K562 (cell line): ENCODE data around the gene TAF1A. TPM values are rescaled to one million over a fixed set of nuclear protein-coding genes. Genes with fewer than 3 reads are reported as not detected.

ENCODE experiments used
- ATAC-seq: fragments of 200-7000 bp; cut with Tn5 transposase; 3 replicates; pipeline ENCODE4 v1.9.1; 2020; ENCODE audit warnings: moderate library complexity
- BruUV-seq: library from RNA; stranded (reverse); fragments of 400-500 nt; replicated peaks from 2 replicates; lab custom pipeline; 2021; lab: Mats Ljungman, UMichigan
- CTCF ChIA-PET: fragments of 300-600 bp; formaldehyde crosslinking; extraction: SDS; loops from one replicate; lab custom pipeline; 2021; ENCODE audit warnings: low intra/inter-chr PET ratio; lab: Yijun Ruan, JAX
- POLR2A ChIA-PET: fragments of 300-600, 350-650 bp; sonication (Branson Sonifier 250); formaldehyde crosslinking; extraction: SDS; loops from one replicate; lab custom pipeline; 2021; ENCODE audit warnings: antibody characterized with exemption, inconsistent platforms; lab: Yijun Ruan, JAX
- DNase-seq, 4 experiments: peaks; one replicate each; pipeline versions ENCODE4 v3.0.0 to v3.0.0-alpha.2; 2011 to 2018; ENCODE audit warnings: low spot score in 3 of 4, mixed read lengths in 3 of 4; ENCODE audit errors: extremely low read depth in 1 of 4
- FAIRE-seq: peaks from 2 replicates; lab custom pipeline; 2011; peaks lifted over from hg19 to GRCh38; lab: Jason Lieb, UNC
- H2AFZ ChIP-seq: 2 replicates; pipeline ENCODE4 v1.6.0; 2011; ENCODE audit warnings: low read depth, low read length, control low read depth, inconsistent platforms
- H3K27ac ChIP-seq: fragments of 200-600 bp; 3 replicates; pipeline ENCODE4 v1.8.0; 2011; ENCODE audit warnings: low read depth, mild to moderate bottlenecking, control low read depth, inconsistent platforms, low read length, moderate library complexity, mixed read lengths; ENCODE audit errors: extremely low read depth
- H3K27me3 ChIP-seq, 2 experiments: fragments of 300-600 bp in 1 of 2; 2 replicates in 1 of 2; 3 replicates in 1 of 2; pipeline versions ENCODE4 v1.6.0 to v1.8.0; 2011; ENCODE audit warnings: inconsistent platforms in 2 of 2, low read length in 2 of 2, mild to moderate bottlenecking in 1 of 2, mixed read lengths in 1 of 2, moderate library complexity in 1 of 2; ENCODE audit not compliant: control insufficient read depth in 2 of 2, insufficient read depth in 2 of 2
- H3K36me3 ChIP-seq: fragments of 300-600 bp; 3 replicates; pipeline ENCODE4 v1.8.0; 2011; ENCODE audit warnings: mild to moderate bottlenecking, low read length, inconsistent platforms; ENCODE audit not compliant: control insufficient read depth, insufficient read depth
- H3K4me1 ChIP-seq, 2 experiments: fragments of 200-600 bp in 1 of 2; replicated peaks in 1 of 2; 2 replicates in 1 of 2; 3 replicates in 1 of 2; pipeline versions ENCODE4 v1.5.1 to v1.8.0; 2011; ENCODE audit warnings: inconsistent platforms in 2 of 2, low read length in 2 of 2, mild to moderate bottlenecking in 1 of 2, mixed read lengths in 1 of 2, moderate library complexity in 1 of 2; ENCODE audit not compliant: control insufficient read depth in 2 of 2, insufficient read depth in 2 of 2
- H3K4me2 ChIP-seq: 2 replicates; pipeline ENCODE4 v1.6.1; 2011; ENCODE audit warnings: low read length, control low read depth, inconsistent platforms, mixed read lengths; ENCODE audit not compliant: insufficient read depth
- H3K4me3 ChIP-seq: fragments of 200-600 bp; sonication (generic), shearing (Covaris generic); 2 replicates; pipeline ENCODE4 v1.5.1; 2016; ENCODE audit warnings: control low read depth, inconsistent platforms
- H3K79me2 ChIP-seq: fragments of 200-600 bp; 3 replicates; pipeline ENCODE4 v1.8.0; 2011; ENCODE audit warnings: low read length, inconsistent platforms; ENCODE audit not compliant: control insufficient read depth, insufficient read depth
- H3K9ac ChIP-seq, 2 experiments: 2 replicates each; pipeline versions ENCODE4 v1.6.0 to v1.6.1; 2011; ENCODE audit warnings: low read depth in 2 of 2, low read length in 2 of 2, control low read depth in 1 of 2, inconsistent platforms in 1 of 2, mild to moderate bottlenecking in 1 of 2, mixed read lengths in 1 of 2; ENCODE audit not compliant: insufficient read depth in 1 of 2
- H3K9me1 ChIP-seq: one replicate; pipeline ENCODE4 v1.6.0; 2011; ENCODE audit warnings: inconsistent platforms, mild to moderate bottlenecking, low read length, moderate library complexity; ENCODE audit not compliant: control insufficient read depth, insufficient read depth
- H3K9me3 ChIP-seq: replicated peaks from 2 replicates; pipeline ENCODE4 v1.5.1; 2011; ENCODE audit warnings: low read depth, low read length, inconsistent platforms; ENCODE audit not compliant: control insufficient read depth, insufficient read depth
- H4K20me1 ChIP-seq: replicated peaks from 2 replicates; pipeline ENCODE4 v1.6.1; 2011; ENCODE audit warnings: low read length, inconsistent platforms, mixed read lengths; ENCODE audit not compliant: control insufficient read depth, insufficient read depth
- ARID3A ChIP-seq: IDR thresholded peaks from 2 replicates; pipeline ENCODE4 v1.6.1; 2012; ENCODE audit warnings: low read depth, low read length, improper control_type of control experiment, borderline replicate concordance
- CBX2 ChIP-seq: fragments of 200-600 bp; sonication (generic); IDR thresholded peaks from one replicate; pipeline ENCODE4 v1.6.1; 2012; ENCODE audit warnings: mild to moderate bottlenecking, low read length, inconsistent platforms; ENCODE audit not compliant: insufficient read depth, poor library complexity, severe bottlenecking
- COPS2 ChIP-seq: fragments of 450-650 bp; conservative IDR thresholded peaks from 2 replicates; pipeline ENCODE4 v1.6.1; 2016; ENCODE audit warnings: mild to moderate bottlenecking, moderate library complexity
- EP300 ChIP-seq: IDR thresholded peaks from 2 replicates; pipeline ENCODE4 v1.6.1; 2012; ENCODE audit warnings: low read length, improper control_type of control experiment
- ETV6 ChIP-seq, 3 experiments: fragments of 150-350 bp in 1 of 3; sonication (generic) in 1 of 3; formaldehyde crosslinking in 1 of 3; IDR thresholded peaks; 2 replicates each; pipeline versions ENCODE4 v1.6.1 to v1.8.0; 2014 to 2022; ENCODE audit warnings: borderline replicate concordance in 2 of 3, low read depth in 2 of 3, antibody characterized with exemption in 1 of 3, low read length in 1 of 3, mild to moderate bottlenecking in 1 of 3, missing genetic modification reagents in 1 of 3
- HIVEP1 ChIP-seq: fragments of 250-450 bp; sonication (Bioruptor Pico); IDR thresholded peaks from 2 replicates; pipeline ENCODE4 v1.4.0; 2020; ENCODE audit warnings: mild to moderate bottlenecking
- HNRNPH1 ChIP-seq: fragments of 200-400 bp; formaldehyde crosslinking; optimal IDR thresholded peaks from 2 replicates; pipeline ENCODE3; 2017; ENCODE audit warnings: low read depth, mild to moderate bottlenecking, low read length, moderate library complexity
- POLR2A ChIP-seq: fragments of 450-650 bp; conservative IDR thresholded peaks from 2 replicates; pipeline ENCODE4 v1.6.1; 2016
- SFPQ ChIP-seq: fragments of 200-400 bp; formaldehyde crosslinking; IDR thresholded peaks from 2 replicates; pipeline ENCODE4 v1.6.1; 2017; ENCODE audit warnings: mild to moderate bottlenecking, low read depth, low read length, moderate library complexity
- TFE3 ChIP-seq: fragments of 450-650 bp; formaldehyde crosslinking; IDR thresholded peaks from 2 replicates; pipeline ENCODE4 v1.4.0; 2020; ENCODE audit warnings: mild to moderate bottlenecking, mixed read lengths
- ZBTB7A ChIP-seq: IDR thresholded peaks from 2 replicates; pipeline ENCODE4 v1.6.1; 2011; ENCODE audit warnings: low read depth, mild to moderate bottlenecking, low read length, moderate library complexity, borderline replicate concordance; ENCODE audit not compliant: control insufficient read depth
- ZNF79 ChIP-seq: fragments of 250-450 bp; sonication (Bioruptor Pico); IDR thresholded peaks from 2 replicates; pipeline ENCODE4 v1.4.0; 2020; ENCODE audit warnings: low read depth, mild to moderate bottlenecking, moderate library complexity
- WGBS: fragments of 100-300 bp; shearing (Covaris generic); methylation state at CpG from one replicate; pipeline ENCODE4 v1.1.6; 2016; ENCODE audit warnings: low coverage, mixed read lengths; ENCODE audit not compliant: insufficient coverage; ENCODE audit errors: missing lambda C conversion rate; 5-methylcytosine and 5-hydroxymethylcytosine counted together
- in situ Hi-C: fragments of 300-500 bp; cut with MboI; formaldehyde crosslinking; loops from 4 replicates; pipeline ENCODE4 v1.15.0; 2018; ENCODE audit warnings: inconsistent platforms, mixed read lengths
- intact Hi-C: fragments of 100-400 bp; cut with micrococcal nuclease; formaldehyde crosslinking; loops from 2 replicates; pipeline ENCODE4 v1.14.2; 2022
- polyA plus RNA-seq, 8 experiments: library from polyadenylated mRNA; depleted of rRNA in 4 of 8; stranded (reverse) in 5 of 8; unstranded in 3 of 8; fragments of >200 nt; fragmentation: Nextera tagmentation in 2 of 8; fragmentation: Illumina TruSeq in 1 of 8; extraction: Ambion mirVana in 2 of 8; extraction: Trizol in 1 of 8; gene quantifications; 2 replicates each; pipeline versions ENCODE4 v1.2.1 to v1.2.3, GENCODE V29; 2011 to 2014; ENCODE audit warnings: inconsistent platforms in 1 of 8, missing spikeins in 1 of 8
- total RNA-seq, 7 experiments: library from RNA; depleted of rRNA in 6 of 7; stranded (reverse); fragments of >200 nt in 6 of 7; fragmentation: Illumina TruSeq in 2 of 7; extraction: Trizol in 2 of 7; gene quantifications; 2 replicates each; pipeline versions ENCODE4 v1.2.1 to v1.2.3, GENCODE V29; 2011 to 2021; ENCODE audit warnings: low replicate concordance in 1 of 7

The TAF1A gene
- total and polyA plus RNA-seq, 9 of the 15 experiments (the other 6 are each of a cell fraction or from before 2014, with no cell fraction given): 17.8 to 36.8 (median 25.3) TPM

GRCh38 chr1:222613627-222614026 lies 23.9 kb upstream of the TAF1A start:
- H3K79me2 ChIP-seq: peaks cover 7% of the 10 kb centered on the region
- BruUV-seq: no TSS peak
- H3K27ac ChIP-seq: no peak overlapping the region
- POLR2A ChIA-PET: no interaction called here
- TF ChIP-seq CBX2 (no peak), EP300 (no peak), ZBTB7A (no peak), HIVEP1 (CRISPR knock-in tag) (no peak), HNRNPH1 (no peak), TFE3 (no peak), ETV6 (IDR thresholded peaks at IDR 0.05; ENCODE audit: borderline replicate concordance in 1 of 2, low read depth in 2 of 2, low read length in 1 of 2) (no peak), ETV6 (CRISPR knock-in tag; IDR thresholded peaks at IDR 0.05; ENCODE audit: borderline replicate concordance) (no peak), SFPQ (no peak), POLR2A (no peak), ARID3A (no peak), ZNF79 (CRISPR knock-in tag) (no peak), COPS2 (no peak)
- TF ChIP-seq, all 486 proteins: peak for 0
- FAIRE-seq (no peak), ATAC-seq (no peak), DNase-seq (no peak)
- intact Hi-C loops (no loop called here), in situ Hi-C loops (no loop called here)
- Histone ChIP-seq H3K4me2 (no peak overlapping the region), H3K36me3 (no peaks in the 10 kb centered on the region), H3K27me3 (no peaks in the 10 kb centered on the region), H4K20me1 (no peaks in the 10 kb centered on the region; the same call in 1 of the 2 replicates), H3K9ac (no peak overlapping the region), H3K9me3 (no peaks in the 10 kb centered on the region), H3K4me1 (peaks cover 0 to 12% of the 10 kb centered on the region in 2 experiments; a peak in 2 of 5 replicates), H3K9me1 (no peaks in the 10 kb centered on the region), H3K4me3 (no peak overlapping the region), H2AFZ (no peak overlapping the region)
- CTCF ChIA-PET: no interaction called here
- 7% methylated on average over 1 of the region's 1 CpG for WGBS
